CD4-positive, alpha-beta T cell treated with Interleukin-6 at 100 ng/mL for 8 hours (primary cell): Measurements from ENCODE around the gene MAN1C1.

ENCODE experiments used
- DNase-seq: peaks from one replicate; pipeline ENCODE4 v3.0.0-alpha.2; 2020; ENCODE audit warnings: mixed read lengths, low spot score

MAN1C1 gene

DNA sequence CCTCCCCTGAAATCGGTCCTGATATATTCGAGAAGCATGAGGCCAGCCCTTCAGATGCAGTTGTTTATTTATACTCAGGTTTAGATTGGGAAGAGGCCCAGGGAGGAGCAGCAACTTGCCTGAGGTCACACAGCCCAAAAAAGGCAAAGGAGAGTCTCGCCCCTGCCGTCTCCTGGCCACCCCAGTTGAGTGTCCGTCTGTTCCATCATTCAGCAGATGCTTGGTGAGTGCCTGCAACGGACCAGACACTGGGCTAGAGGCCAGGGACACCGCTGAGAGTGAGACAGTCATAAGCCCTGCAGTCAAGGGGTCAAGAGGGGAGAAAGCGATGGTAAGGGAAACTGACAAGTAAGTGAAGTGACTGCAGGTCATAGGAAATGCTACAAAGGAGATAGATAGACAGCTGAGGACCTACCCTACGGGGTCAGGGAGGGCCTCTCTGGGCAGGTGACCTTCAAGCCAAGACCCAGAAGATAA, 168.0 kb downstream of the MAN1C1 start:
- no peak for DNase-seq

DNA sequence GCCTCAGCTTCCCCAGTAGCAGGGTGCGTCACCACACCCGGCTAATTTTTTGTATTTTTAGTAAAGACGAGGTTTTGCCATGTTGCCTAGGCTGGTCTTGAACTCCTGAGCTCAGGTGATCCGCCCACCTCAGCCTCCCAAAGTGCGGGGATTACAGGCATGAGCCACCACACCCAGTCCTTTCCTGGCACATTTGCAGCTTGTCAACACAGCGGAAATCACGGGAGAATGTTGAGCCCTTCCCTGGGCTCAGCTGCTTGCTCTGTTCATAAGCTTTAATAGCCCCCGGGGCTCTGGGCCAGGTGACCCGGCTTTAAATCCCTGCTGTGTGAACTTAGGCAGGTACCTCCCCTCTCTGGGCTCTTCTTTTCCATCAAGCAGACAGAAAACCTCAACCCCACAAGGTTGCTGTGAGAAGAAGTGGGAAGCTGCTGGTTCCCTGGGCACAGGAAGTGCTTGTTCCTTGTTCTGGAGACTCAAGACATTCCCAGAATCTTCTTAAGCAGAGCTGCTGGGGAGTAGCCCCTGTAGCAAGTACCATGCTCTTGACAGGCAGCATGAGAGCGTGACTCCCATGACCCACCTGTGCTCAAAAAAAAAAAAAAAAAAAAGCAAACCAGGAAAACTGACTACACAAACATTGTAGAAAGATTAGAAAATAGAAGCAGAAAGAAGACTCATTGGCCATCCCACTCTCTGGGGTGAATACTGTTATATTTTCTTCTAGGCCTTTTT, 168.9 kb downstream of the MAN1C1 start:
- DNase-seq = no peak

GRCh38 chr1:25786887-25787759, 170.5 kb downstream of the MAN1C1 start:
- DNase-seq = no peak

- DNase-seq = no peak
These were observed 171.2 kb downstream of the MAN1C1 start for GRCh38 chr1:25787760-25788166.

GRCh38 chr1:25790472-25790871, 173.9 kb downstream of the MAN1C1 start:
- no peak for DNase-seq

DNA sequence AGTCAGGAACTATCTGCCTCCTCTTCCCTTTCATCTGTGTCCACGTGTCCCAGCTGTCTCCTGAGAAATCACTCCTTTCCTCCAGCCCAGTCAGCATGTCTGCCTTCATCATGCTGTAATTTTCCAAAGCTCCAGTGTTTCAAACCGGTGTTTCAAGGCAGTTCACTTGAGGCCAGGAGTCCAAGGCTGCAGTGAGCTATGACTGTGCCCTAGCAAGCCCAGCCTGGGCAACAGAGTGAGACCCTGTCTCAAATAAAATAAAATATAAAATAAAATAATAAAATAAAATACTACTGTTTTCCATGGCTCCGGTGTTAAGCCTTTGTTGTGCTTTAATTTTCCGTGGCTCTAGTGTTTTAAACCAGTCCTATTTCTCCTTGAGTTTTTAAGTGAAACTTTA, 175.5 kb downstream of the MAN1C1 start:
- no peak for DNase-seq

DNA sequence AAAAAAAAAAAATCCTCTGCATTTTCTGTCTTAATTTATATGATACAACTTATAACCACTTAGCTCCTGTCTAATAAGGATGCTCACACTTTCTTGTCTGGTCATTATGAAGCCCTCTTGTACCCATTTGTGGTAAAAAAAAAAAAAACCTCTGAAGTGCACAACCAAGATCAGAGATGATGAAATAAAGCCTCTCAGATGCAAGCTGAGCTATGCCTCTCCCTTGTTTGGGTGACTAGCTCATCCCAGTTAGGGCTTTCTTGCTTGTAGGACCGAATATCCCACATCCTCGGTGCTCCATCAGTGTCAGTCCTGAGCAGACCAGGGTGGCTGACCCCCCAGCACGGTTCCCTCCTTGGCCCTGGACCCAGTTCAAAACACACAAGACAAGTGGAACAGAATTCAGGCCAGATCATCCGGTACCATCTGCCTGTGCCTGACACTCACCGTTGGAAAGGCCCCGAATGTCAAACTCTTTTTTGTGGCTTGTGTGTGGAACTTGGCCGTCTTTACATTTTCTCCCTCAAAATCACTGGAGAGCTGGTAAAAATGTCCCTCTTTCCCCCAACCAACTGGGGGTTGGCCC, 177.1 kb downstream of the MAN1C1 start:
- DNase-seq = no peak

GRCh38 chr1:25794325-25794724, 177.7 kb downstream of the MAN1C1 start:
- no peak for DNase-seq

DNA sequence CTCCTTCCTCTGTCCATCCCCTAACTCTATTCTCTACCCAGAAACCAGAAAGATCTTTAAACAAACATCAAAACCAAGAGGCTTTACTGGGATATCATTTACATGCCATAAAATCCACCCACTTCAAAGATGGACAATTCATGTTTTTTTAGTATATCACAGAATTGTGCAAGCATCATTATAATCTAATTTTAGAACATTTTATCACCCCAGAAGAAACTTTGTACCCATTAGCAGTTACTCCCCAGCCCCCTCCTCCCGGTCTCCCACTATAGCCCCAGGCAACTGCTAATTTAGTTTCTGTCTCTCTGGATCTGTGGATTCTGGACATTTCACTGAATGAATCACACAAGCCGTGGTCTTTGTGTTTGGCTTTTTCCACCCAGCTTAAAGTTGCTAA, 178.6 kb downstream of the MAN1C1 start:
- DNase-seq = no peak

DNA sequence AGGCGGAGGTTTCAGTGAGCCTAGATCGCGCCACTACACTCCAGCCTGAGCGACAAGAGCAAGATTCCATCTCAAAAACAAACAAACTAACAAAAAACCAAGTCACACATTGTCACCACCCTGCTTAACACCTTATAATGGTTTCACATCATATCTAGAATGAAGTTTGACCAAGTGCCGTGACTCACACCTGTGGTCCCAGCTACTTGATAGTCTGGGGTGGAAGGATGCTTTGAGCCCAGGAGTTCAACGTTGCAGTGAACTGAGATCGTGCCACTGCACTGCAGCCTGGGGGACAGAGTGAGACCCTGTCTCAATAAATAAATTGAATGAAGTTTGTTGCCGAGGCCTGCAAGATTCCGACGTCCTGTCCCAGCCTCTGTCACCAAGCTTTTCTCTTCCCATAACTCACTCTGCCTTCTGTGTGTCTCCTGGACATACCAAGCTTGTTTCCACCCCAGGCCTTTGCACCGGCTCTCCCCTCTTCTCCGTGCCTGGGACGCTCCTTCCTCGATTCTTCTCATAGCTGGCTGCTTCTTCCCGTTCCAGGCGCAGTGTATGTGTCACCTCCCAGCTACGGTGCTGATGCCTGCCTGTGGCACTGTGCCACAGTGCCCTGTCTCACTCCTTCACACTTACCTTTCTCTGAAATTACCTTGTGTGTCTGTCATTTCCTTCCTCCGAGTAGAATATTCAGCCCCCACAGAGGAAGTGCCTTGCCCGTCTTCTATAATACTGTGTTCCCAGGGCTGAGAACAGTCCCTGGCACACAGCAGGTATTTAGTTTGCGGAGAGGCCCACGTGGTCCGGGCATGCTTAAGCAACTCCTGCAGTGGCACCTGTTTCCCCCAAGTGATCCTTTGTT, 179.6 kb downstream of the MAN1C1 start:
- peak; percentile 64 for DNase-seq

DNA sequence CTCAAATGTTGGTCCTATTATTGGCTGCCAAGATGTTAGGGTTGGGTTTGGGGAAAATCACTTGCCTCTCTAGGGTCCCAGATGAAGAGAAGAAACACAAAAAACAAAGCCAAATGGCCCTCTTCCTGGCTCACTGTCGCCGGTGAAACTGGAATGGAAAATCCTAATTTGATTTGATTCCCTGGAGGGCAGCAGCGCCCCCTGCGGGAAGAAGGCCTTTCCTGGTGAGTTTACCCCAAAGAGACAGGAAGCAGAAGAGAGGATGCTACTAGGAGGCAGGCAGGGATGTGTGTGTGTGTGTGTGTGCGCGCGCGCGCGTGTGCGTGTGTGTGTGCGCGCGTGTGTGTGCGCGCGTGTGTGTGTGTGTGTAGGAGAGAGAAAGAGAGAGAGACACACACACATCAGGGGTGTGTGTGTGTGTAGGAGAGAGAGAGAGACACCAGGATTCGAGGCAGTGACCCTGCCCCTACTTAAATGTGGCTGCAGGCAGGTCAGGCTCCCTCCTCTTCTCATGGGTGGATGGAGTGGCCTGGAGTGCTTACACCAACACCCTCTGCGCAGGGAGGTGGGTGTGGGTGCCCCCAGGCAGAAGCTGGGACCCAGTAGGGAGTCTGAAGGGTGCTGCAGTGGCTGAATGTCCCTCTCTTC, 180.3 kb downstream of the MAN1C1 start:
- peak; percentile 84 for DNase-seq

DNA sequence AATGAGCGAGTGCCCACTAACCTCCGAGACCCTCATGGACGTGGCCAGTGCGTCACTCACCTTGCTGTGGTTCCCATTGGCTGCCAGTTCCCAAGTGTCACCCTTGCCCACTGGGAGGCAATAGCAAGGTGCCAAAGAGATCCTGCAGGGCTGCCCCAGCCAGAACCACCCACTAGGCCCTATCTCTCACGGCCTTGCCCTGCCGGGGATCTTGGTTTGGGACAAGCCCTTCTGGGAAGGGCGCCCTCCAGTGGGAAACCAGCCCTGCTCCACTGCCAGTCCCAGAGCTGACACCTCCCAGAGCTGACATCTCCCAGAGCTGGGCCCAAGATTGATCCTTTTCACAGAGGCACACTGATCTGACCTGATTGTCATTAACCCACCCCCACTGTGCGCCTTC, 181.3 kb downstream of the MAN1C1 start:
- DNase-seq = no peak

DNA sequence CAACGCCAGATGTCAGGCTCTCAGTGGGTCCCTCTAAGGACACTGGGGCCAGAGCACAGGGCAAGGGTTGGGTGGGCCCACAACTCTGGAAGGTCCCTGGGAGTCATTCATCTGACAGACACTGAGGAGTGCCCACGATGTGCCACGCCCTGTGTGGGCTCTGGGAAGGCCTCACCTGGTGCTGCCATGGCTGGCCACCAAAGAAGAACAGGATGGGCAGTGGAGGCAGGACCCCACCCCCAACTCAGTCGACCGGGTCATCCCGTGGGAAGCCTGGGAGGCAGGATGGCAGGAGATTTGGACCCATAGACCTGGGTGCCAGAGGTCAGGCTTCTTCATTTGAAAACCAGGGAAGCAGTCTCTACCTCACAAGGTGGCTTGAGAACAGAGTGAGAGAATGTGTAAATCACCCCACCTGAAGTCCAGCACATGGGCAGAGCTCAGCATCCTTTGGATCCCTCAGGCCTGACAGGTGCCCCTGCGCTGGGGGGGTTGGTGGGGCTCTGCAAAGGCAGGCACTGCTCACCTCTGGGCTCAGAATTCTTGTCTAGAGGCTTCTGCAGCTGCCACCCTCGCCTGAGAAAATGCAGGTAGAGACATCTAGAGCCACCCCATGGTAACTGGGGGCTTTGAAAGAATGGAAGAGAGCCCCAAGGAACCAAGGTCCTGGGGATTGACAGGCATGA, 182.2 kb downstream of the MAN1C1 start:
- DNase-seq = no peak

- no peak for DNase-seq
These were observed 182.9 kb downstream of the MAN1C1 start for GRCh38 chr1:25799352-25799934.

- peak; percentile 21 for DNase-seq
These were observed 183.5 kb downstream of the MAN1C1 start, which contains the start of gene SELENON for GRCh38 chr1:25799935-25800702. SELENON (plus strand) TSS chr1:25800193; CDS start chr1:25800231, 38 bp downstream.

DNA sequence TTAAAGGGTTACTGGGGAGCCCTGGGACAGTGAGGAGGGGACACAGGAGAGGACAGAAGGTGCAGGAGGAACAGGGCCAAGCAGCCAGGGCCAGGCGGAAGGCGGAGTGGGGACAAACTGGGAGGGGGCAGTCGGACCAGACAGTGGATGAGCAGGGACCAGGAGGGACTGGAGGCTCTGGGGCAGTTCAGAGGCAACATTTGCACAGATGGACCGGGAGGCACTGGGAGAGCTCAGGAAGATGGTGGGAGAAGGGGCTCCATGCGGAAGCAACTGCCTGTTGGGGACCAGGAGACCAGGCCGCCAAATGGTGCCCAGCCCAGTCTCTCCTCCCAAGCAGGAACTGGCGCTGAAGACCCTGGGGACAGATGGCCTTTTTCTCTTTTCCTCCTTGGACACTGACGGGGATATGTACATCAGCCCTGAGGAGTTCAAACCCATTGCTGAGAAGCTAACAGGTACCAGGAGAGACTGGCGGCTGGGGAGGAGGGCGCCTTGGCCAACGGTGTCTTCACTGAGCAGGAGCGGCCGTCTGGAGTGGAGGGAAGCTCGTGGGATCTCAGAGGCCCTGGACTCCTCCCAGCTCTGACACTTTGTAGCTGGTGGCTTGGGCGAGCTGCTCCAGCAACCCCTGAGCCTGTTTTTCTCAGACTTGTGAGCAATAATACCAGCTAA, 184.2 kb downstream of the MAN1C1 start:
- no peak for DNase-seq

- peak; percentile 25 for DNase-seq
These were observed 186.3 kb downstream of the MAN1C1 start for GRCh38 chr1:25802915-25803314.

GRCh38 chr1:25803368-25803767, 186.8 kb downstream of the MAN1C1 start:
- no peak for DNase-seq
